Mucosa of rectum (tissue), 2 donors: ENCODE data around the gene ERMP1.

Source experiments
- H3K27ac ChIP-seq, 2 donors: one replicate each; pipeline ENCODE4 v1.7.0; 2013; ENCODE audit warnings: inconsistent platforms in 2 of 2, low read depth in 2 of 2, low read length in 2 of 2
- H3K27me3 ChIP-seq, 2 donors: one replicate each; pipeline ENCODE4 v1.7.0; 2013; ENCODE audit warnings: low read length in 2 of 2; ENCODE audit not compliant: control insufficient read depth in 2 of 2, insufficient read depth in 2 of 2
- H3K36me3 ChIP-seq, 2 donors: one replicate each; pipeline ENCODE4 v1.7.0; 2013; ENCODE audit warnings: low read length in 2 of 2; ENCODE audit not compliant: control insufficient read depth in 2 of 2, insufficient read depth in 2 of 2
- H3K4me1 ChIP-seq, 2 donors: one replicate each; pipeline ENCODE4 v1.7.0; 2013; ENCODE audit warnings: low read length in 2 of 2, mild to moderate bottlenecking in 1 of 2; ENCODE audit not compliant: control insufficient read depth in 2 of 2, insufficient read depth in 2 of 2
- H3K4me3 ChIP-seq, 2 donors: one replicate each; pipeline ENCODE4 v1.7.0; 2013; ENCODE audit warnings: low read length in 2 of 2
- H3K9ac ChIP-seq, 2 donors: one replicate each; pipeline ENCODE4 v1.7.0; 2013; ENCODE audit warnings: low read length in 2 of 2, low read depth in 1 of 2, mild to moderate bottlenecking in 1 of 2
- H3K9me3 ChIP-seq, 2 donors: one replicate each; pipeline ENCODE4 v1.7.0; 2013; ENCODE audit warnings: low read length in 2 of 2; ENCODE audit not compliant: control insufficient read depth in 2 of 2
- donor health status: healthy.
- donor health status: Normal muscosa, but diverticular disease.

Gene ERMP1

GRCh38 chr9:5825223-5825622 lies 7.7 kb downstream of the ERMP1 start:
- Histone ChIP-seq H3K27me3 (no peaks in the 10 kb centered on the region), H3K4me3 (no peak overlapping the region), H3K27ac (no peak overlapping the region), H3K9me3 (no peaks in the 10 kb centered on the region), H3K4me1 (peaks cover 5 to 15% of the 10 kb centered on the region in 2 donors), H3K9ac (no peak overlapping the region), H3K36me3 (peaks cover 30 to 31% of the 10 kb centered on the region in 2 donors)

GRCh38 chr9:5820425-5820824 lies 12.5 kb downstream of the ERMP1 start:
- no peaks in the 10 kb centered on the region for H3K4me1 ChIP-seq
- no peak overlapping the region for H3K9ac ChIP-seq
- peaks cover 29 to 44% of the 10 kb centered on the region in 2 donors for H3K36me3 ChIP-seq
- no peaks in the 10 kb centered on the region for H3K27me3 ChIP-seq
- H3K9me3 ChIP-seq: no peaks in the 10 kb centered on the region
- no peak overlapping the region for H3K27ac ChIP-seq
- no peak overlapping the region for H3K4me3 ChIP-seq

GRCh38 chr9:5819174-5819573 lies 13.7 kb downstream of the ERMP1 start:
- H3K9ac ChIP-seq: no peak overlapping the region
- no peak overlapping the region for H3K27ac ChIP-seq

GRCh38 chr9:5818424-5819142 lies 14.3 kb downstream of the ERMP1 start:
- Histone ChIP-seq H3K36me3 (peaks cover 21 to 37% of the 10 kb centered on the region in 2 donors), H3K9me3 (no peaks in the 10 kb centered on the region), H3K4me3 (no peak overlapping the region), H3K27ac (no peak overlapping the region), H3K4me1 (no peaks in the 10 kb centered on the region), H3K27me3 (no peaks in the 10 kb centered on the region), H3K9ac (no peak overlapping the region)

More at GRCh38 chr9:5819174-5819573, 13.7 kb downstream of the ERMP1 start:
- H3K9me3 ChIP-seq: no peaks in the 10 kb centered on the region
- no peaks in the 10 kb centered on the region for H3K27me3 ChIP-seq
- H3K4me3 ChIP-seq: no peak overlapping the region
- no peaks in the 10 kb centered on the region for H3K4me1 ChIP-seq
- H3K36me3 ChIP-seq: peaks cover 25 to 38% of the 10 kb centered on the region in 2 donors

GRCh38 chr9:5817862-5818261 lies 15.1 kb downstream of the ERMP1 start:
- Histone ChIP-seq H3K27ac (no peak overlapping the region), H3K9ac (no peak overlapping the region), H3K4me3 (no peak overlapping the region), H3K36me3 (peaks cover 20 to 33% of the 10 kb centered on the region in 2 donors), H3K4me1 (no peaks in the 10 kb centered on the region), H3K9me3 (no peaks in the 10 kb centered on the region), H3K27me3 (no peaks in the 10 kb centered on the region)

GRCh38 chr9:5815461-5815860 lies 17.5 kb downstream of the ERMP1 start:
- Histone ChIP-seq H3K9me3 (no peaks in the 10 kb centered on the region), H3K36me3 (peaks cover 23 to 31% of the 10 kb centered on the region in 2 donors), H3K9ac (no peak overlapping the region), H3K27me3 (no peaks in the 10 kb centered on the region), H3K4me1 (no peaks in the 10 kb centered on the region), H3K27ac (no peak overlapping the region), H3K4me3 (no peak overlapping the region)

- Histone ChIP-seq H3K27ac (no peak overlapping the region), H3K4me1 (no peaks in the 10 kb centered on the region), H3K9me3 (no peaks in the 10 kb centered on the region), H3K9ac (no peak overlapping the region), H3K27me3 (no peaks in the 10 kb centered on the region), H3K4me3 (no peak overlapping the region), H3K36me3 (peaks cover 33 to 39% of the 10 kb centered on the region in 2 donors)
Observed at GRCh38 chr9:5813824-5814223, 19.1 kb downstream of the ERMP1 start.

- H3K27ac ChIP-seq: no peak overlapping the region
- H3K4me3 ChIP-seq: no peak overlapping the region
- H3K36me3 ChIP-seq: peaks cover 25 to 33% of the 10 kb centered on the region in 2 donors
- no peaks in the 10 kb centered on the region for H3K9me3 ChIP-seq
- H3K4me1 ChIP-seq: no peaks in the 10 kb centered on the region
- H3K9ac ChIP-seq: no peak overlapping the region
- H3K27me3 ChIP-seq: no peaks in the 10 kb centered on the region
Observed at GRCh38 chr9:5811751-5812150, 21.2 kb downstream of the ERMP1 start.

- Histone ChIP-seq H3K36me3 (peaks cover 18 to 24% of the 10 kb centered on the region in 2 donors), H3K27ac (no peak overlapping the region), H3K27me3 (no peaks in the 10 kb centered on the region), H3K9ac (no peak overlapping the region), H3K4me3 (no peak overlapping the region), H3K4me1 (peaks cover 7 to 10% of the 10 kb centered on the region in 2 donors), H3K9me3 (no peaks in the 10 kb centered on the region)
Observed at GRCh38 chr9:5805478-5805877, 27.4 kb downstream of the ERMP1 start.

GRCh38 chr9:5801739-5802113 lies 31.2 kb downstream of the ERMP1 start:
- H3K4me1 ChIP-seq: peaks cover 7 to 10% of the 10 kb centered on the region in 2 donors
- no peak overlapping the region for H3K27ac ChIP-seq
- no peak overlapping the region for H3K9ac ChIP-seq
- no peak overlapping the region for H3K4me3 ChIP-seq
- H3K27me3 ChIP-seq: no peaks in the 10 kb centered on the region
- peaks cover 20 to 22% of the 10 kb centered on the region in 2 donors for H3K36me3 ChIP-seq
- no peaks in the 10 kb centered on the region for H3K9me3 ChIP-seq
